Left ventricle myocardium inferior (tissue), 1 donor: ENCODE data around the gene CABCOCO1. TPM values are rescaled to one million over a fixed set of nuclear protein-coding genes. Genes with fewer than 3 reads are reported as not detected.

Experiments
- DNase-seq: peaks from one replicate; pipeline ENCODE4 v3.0.0-alpha.2; 2020
- H3K27ac ChIP-seq: fragments of 200-600 bp; replicated peaks from 2 replicates; pipeline ENCODE4 v1.8.0; 2021
- H3K27me3 ChIP-seq: fragments of 200-600 bp; 2 replicates; pipeline ENCODE4 v1.8.0; 2021; ENCODE audit warnings: low read depth
- H3K36me3 ChIP-seq: fragments of 200-600 bp; 2 replicates; pipeline ENCODE4 v1.8.0; 2021
- H3K4me1 ChIP-seq: fragments of 200-600 bp; 2 replicates; pipeline ENCODE4 v1.8.0; 2021
- H3K4me3 ChIP-seq: fragments of 200-600 bp; 2 replicates; pipeline ENCODE4 v1.8.0; 2021; ENCODE audit warnings: mild to moderate bottlenecking, moderate library complexity
- H3K9me3 ChIP-seq: fragments of 200-600 bp; replicated peaks from 2 replicates; pipeline ENCODE4 v1.8.0; 2021
- intact Hi-C: fragments of 100-400 bp; cut with micrococcal nuclease; formaldehyde crosslinking; loops from one replicate; pipeline ENCODE4 v1.11.0; 2022
- total RNA-seq: library from RNA; stranded (reverse); fragmentation: NEBNext Ultra II Directional; extraction: Animal tissue kit (Norgen Biotek cat#: 25700); gene quantifications from one replicate; pipeline ENCODE4 v1.2.1, GENCODE V29; 2021
- TF ChIP-seq, protein P1 (sequence below): fragments of 200-600 bp; IDR thresholded peaks from 2 replicates; pipeline ENCODE4 v1.8.0; 2021; ENCODE audit warnings: antibody characterized with exemption, mild to moderate bottlenecking, borderline replicate concordance
- donor health status: DM: no; HTN: yes; CAD: no; lungs with severe emphysema.

Gene CABCOCO1
- total RNA-seq, 1 donor from 2014 or later: not detected

- no peak overlapping the region for H3K4me3 ChIP-seq
- H3K9me3 ChIP-seq: no peaks in the 10 kb centered on the region
- no peaks in the 10 kb centered on the region for H3K36me3 ChIP-seq
- intact Hi-C loops: no loop called here
- H3K27me3 ChIP-seq: no peaks in the 10 kb centered on the region
- no peak overlapping the region for H3K27ac ChIP-seq
- no peak for DNase-seq
- TF ChIP-seq, protein P1, sequence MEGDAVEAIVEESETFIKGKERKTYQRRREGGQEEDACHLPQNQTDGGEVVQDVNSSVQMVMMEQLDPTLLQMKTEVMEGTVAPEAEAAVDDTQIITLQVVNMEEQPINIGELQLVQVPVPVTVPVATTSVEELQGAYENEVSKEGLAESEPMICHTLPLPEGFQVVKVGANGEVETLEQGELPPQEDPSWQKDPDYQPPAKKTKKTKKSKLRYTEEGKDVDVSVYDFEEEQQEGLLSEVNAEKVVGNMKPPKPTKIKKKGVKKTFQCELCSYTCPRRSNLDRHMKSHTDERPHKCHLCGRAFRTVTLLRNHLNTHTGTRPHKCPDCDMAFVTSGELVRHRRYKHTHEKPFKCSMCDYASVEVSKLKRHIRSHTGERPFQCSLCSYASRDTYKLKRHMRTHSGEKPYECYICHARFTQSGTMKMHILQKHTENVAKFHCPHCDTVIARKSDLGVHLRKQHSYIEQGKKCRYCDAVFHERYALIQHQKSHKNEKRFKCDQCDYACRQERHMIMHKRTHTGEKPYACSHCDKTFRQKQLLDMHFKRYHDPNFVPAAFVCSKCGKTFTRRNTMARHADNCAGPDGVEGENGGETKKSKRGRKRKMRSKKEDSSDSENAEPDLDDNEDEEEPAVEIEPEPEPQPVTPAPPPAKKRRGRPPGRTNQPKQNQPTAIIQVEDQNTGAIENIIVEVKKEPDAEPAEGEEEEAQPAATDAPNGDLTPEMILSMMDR: no peak
- no peaks in the 10 kb centered on the region for H3K4me1 ChIP-seq
Observed at GRCh38 chr10:61627266-61627665, 35.5 kb upstream of the CABCOCO1 start.

GRCh38 chr10:61628151-61628874 lies 34.4 kb upstream of the CABCOCO1 start:
- Histone ChIP-seq H3K36me3 (no peaks in the 10 kb centered on the region), H3K4me1 (no peaks in the 10 kb centered on the region), H3K9me3 (no peaks in the 10 kb centered on the region), H3K27ac (no peak overlapping the region), H3K27me3 (no peaks in the 10 kb centered on the region), H3K4me3 (no peak overlapping the region)
- intact Hi-C loops: no loop called here
- DNase-seq: no peak
- TF ChIP-seq, protein P1: no peak

DNA sequence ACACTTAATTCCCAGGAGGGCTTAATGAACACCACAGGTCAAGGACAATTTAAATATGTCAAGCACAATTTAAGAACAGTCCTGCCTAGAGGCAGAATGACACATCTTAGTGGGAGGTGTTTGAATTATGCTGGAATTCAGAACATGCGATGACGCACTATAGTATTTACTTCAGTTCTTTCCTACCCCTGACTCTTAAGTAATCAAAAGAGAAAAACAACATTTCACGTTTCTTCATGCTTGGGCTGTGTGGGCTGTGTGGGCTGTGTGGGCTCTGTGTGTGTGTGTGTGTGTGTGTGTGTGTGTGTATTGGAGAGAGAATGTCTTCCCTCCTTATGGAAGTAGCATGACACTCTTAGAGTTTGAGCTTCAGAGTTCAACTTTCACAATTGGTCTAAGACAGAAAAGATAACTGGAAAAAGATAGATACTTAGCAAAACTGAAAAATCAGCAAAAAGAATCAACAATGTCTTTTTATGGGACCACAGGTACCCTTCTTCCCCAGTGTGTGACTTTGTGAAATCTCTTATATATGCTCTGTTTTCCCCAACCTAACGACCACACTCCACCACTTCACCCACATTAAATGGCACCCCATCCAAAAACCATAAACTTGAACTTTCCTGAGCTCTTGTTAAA lies 33.7 kb upstream of the CABCOCO1 start:
- TF ChIP-seq, protein P1: no peak
- Histone ChIP-seq H3K27ac (no peak overlapping the region), H3K4me1 (no peaks in the 10 kb centered on the region)

GRCh38 chr10:61629576-61629975 lies 33.2 kb upstream of the CABCOCO1 start:
- Histone ChIP-seq H3K4me1 (no peaks in the 10 kb centered on the region), H3K36me3 (no peaks in the 10 kb centered on the region), H3K27me3 (no peaks in the 10 kb centered on the region), H3K4me3 (no peak overlapping the region), H3K27ac (no peak overlapping the region), H3K9me3 (no peaks in the 10 kb centered on the region)
- DNase-seq: no peak
- intact Hi-C loops: no loop called here
- TF ChIP-seq, protein P1: no peak

More for the DNA sequence above, 33.7 kb upstream of the CABCOCO1 start:
- no peaks in the 10 kb centered on the region for H3K27me3 ChIP-seq
- no peak for DNase-seq
- intact Hi-C loops: no loop called here
- no peaks in the 10 kb centered on the region for H3K9me3 ChIP-seq
- H3K4me3 ChIP-seq: no peak overlapping the region
- no peaks in the 10 kb centered on the region for H3K36me3 ChIP-seq

- no peak for DNase-seq
- Histone ChIP-seq H3K27me3 (no peaks in the 10 kb centered on the region), H3K27ac (no peak overlapping the region), H3K4me1 (no peaks in the 10 kb centered on the region), H3K9me3 (no peaks in the 10 kb centered on the region), H3K4me3 (no peak overlapping the region), H3K36me3 (no peaks in the 10 kb centered on the region)
- intact Hi-C loops: no loop called here
- TF ChIP-seq, protein P1: no peak
Observed at GRCh38 chr10:61632057-61632670, 30.6 kb upstream of the CABCOCO1 start.
